Lower lobe of right lung (tissue), 2 donors: ENCODE results near the gene DBF4B. TPM values are rescaled to one million over a fixed set of nuclear protein-coding genes. Genes with fewer than 3 reads are reported as not detected.

Experiments
- ATAC-seq, 2 donors: fragments of 200-7000 bp; cut with Tn5 transposase; one replicate each; pipeline ENCODE4 v1.9.1; 2020 to 2022; ENCODE audit warnings: mild to moderate bottlenecking in 2 of 2, moderate library complexity in 2 of 2
- DNase-seq: peaks from one replicate; pipeline ENCODE4 v3.0.0-alpha.2; 2020
- H3K27ac ChIP-seq: fragments of 200-600 bp; one replicate; pipeline ENCODE4 v1.8.0; 2022
- H3K27me3 ChIP-seq: fragments of 200-600 bp; one replicate; pipeline ENCODE4 v1.8.0; 2022; ENCODE audit warnings: low read depth
- H3K36me3 ChIP-seq: fragments of 200-600 bp; one replicate; pipeline ENCODE4 v1.8.0; 2022; ENCODE audit warnings: mild to moderate bottlenecking
- H3K4me1 ChIP-seq: fragments of 200-600 bp; one replicate; pipeline ENCODE4 v1.8.0; 2022
- H3K4me3 ChIP-seq: fragments of 200-600 bp; one replicate; pipeline ENCODE4 v1.8.0; 2022; ENCODE audit warnings: mild to moderate bottlenecking
- H3K9me3 ChIP-seq: fragments of 200-600 bp; one replicate; pipeline ENCODE4 v1.8.0; 2022
- intact Hi-C: fragments of 100-400 bp; cut with DNase I; formaldehyde crosslinking; loops from one replicate; pipeline ENCODE4 v1.11.0; 2022
- total RNA-seq: library from RNA; stranded (reverse); fragmentation: NEBNext Ultra II Directional; extraction: Animal tissue kit (Norgen Biotek cat#: 25700); gene quantifications from one replicate; pipeline ENCODE4 v1.2.1, GENCODE V29; 2021
- TF ChIP-seq, protein P1 (sequence below): fragments of 200-600 bp; IDR thresholded peaks from one replicate; pipeline ENCODE4 v1.8.0; 2022; ENCODE audit warnings: antibody characterized with exemption, mild to moderate bottlenecking
- donor health status: DM: no; HTN: yes; CAD: no; lungs with severe emphysema.

DBF4B gene
- total RNA-seq, 1 donor from 2014 or later: 6.8 TPM

DNA sequence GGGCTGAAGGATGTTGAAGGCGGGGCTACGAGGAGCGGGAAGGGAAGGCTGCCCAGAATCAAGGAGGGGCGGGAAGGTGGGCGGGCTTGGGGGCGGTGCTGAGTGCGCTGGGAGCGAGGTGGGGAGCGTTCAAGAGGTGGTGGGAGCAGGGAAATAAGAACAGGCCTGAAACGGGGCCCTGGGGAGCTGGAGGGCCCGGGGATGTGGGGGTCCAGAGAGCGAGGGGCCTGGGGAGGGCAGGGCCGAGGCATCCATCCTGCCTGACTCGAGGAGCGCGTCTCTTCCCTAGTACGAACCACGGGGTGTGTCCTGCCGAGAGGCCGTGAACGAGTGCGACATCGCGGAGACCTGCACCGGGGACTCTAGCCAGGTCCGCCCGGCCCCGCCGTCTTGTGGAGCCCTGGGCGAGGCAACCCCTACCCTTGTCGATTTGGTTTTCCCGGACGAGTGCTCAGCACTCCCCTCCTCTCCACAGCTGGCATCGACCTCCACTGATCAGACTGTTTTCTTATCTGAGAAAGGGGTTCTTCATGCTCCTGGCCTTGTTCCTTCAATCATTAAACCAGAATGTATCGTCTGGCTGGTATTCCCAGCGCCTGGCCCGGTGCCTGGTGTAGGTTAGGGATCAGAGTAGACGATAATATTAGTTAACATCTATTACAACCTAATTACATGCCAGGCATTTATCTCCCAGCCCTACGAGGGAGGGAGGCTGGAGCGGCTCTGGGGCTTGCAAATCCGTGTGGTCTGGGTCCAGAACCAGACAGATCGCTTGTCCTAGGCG lies 67.6 kb downstream of the DBF4B start:
- H3K36me3 ChIP-seq: no peaks in the 10 kb centered on the region
- DNase-seq: peak; percentile 72
- TF ChIP-seq, protein P1, sequence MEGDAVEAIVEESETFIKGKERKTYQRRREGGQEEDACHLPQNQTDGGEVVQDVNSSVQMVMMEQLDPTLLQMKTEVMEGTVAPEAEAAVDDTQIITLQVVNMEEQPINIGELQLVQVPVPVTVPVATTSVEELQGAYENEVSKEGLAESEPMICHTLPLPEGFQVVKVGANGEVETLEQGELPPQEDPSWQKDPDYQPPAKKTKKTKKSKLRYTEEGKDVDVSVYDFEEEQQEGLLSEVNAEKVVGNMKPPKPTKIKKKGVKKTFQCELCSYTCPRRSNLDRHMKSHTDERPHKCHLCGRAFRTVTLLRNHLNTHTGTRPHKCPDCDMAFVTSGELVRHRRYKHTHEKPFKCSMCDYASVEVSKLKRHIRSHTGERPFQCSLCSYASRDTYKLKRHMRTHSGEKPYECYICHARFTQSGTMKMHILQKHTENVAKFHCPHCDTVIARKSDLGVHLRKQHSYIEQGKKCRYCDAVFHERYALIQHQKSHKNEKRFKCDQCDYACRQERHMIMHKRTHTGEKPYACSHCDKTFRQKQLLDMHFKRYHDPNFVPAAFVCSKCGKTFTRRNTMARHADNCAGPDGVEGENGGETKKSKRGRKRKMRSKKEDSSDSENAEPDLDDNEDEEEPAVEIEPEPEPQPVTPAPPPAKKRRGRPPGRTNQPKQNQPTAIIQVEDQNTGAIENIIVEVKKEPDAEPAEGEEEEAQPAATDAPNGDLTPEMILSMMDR: no peak
- peak overlapping the region; percentile 77 for H3K4me3 ChIP-seq
- H3K4me1 ChIP-seq: peaks cover 31% of the 10 kb centered on the region
- H3K27me3 ChIP-seq: peaks cover 36% of the 10 kb centered on the region
- ATAC-seq: peak; percentile 33 to 48
- no peak overlapping the region for H3K27ac ChIP-seq
- intact Hi-C loops: loop anchor here (5.0 kb wide), 1 partner anchor 91 kb away; no protein-coding TSS in a partner anchor
- no peaks in the 10 kb centered on the region for H3K9me3 ChIP-seq

DNA sequence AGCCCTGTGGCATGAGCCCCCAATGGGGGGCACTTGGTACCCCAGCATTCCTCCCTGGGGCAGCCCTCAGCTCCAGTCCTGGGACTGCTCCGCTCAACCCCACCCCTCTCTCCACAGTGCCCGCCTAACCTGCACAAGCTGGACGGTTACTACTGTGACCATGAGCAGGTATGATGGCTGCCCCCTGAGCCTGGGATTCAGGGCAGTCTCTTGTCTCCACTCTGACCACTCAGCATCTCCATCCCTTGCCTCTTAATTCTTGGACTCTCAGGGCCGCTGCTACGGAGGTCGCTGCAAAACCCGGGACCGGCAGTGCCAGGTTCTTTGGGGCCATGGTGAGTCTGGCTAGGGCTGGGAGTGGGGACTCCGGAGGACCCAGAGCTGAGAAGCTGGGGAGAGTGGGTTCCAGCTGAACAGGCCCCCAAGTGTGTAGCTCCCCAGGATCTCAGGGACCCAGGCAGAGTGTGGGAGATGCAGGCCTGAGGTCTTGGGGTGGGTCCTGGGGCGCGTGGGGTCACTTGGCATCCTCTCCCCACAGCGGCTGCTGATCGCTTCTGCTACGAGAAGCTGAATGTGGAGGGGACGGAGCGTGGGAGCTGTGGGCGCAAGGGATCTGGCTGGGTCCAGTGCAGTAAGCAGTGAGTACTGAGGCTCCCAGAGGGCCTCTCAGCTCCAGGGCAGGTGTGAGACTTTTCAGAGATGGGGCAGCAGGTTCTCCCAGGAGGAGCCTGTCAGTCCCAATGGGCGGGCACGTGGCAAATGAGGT lies 68.3 kb downstream of the DBF4B start:
- H3K27me3 ChIP-seq: peaks cover 30% of the 10 kb centered on the region
- intact Hi-C loops: loop anchor here (5.0 kb wide), 1 partner anchor 90 kb away; no protein-coding TSS in a partner anchor
- ATAC-seq: no peak

DNA sequence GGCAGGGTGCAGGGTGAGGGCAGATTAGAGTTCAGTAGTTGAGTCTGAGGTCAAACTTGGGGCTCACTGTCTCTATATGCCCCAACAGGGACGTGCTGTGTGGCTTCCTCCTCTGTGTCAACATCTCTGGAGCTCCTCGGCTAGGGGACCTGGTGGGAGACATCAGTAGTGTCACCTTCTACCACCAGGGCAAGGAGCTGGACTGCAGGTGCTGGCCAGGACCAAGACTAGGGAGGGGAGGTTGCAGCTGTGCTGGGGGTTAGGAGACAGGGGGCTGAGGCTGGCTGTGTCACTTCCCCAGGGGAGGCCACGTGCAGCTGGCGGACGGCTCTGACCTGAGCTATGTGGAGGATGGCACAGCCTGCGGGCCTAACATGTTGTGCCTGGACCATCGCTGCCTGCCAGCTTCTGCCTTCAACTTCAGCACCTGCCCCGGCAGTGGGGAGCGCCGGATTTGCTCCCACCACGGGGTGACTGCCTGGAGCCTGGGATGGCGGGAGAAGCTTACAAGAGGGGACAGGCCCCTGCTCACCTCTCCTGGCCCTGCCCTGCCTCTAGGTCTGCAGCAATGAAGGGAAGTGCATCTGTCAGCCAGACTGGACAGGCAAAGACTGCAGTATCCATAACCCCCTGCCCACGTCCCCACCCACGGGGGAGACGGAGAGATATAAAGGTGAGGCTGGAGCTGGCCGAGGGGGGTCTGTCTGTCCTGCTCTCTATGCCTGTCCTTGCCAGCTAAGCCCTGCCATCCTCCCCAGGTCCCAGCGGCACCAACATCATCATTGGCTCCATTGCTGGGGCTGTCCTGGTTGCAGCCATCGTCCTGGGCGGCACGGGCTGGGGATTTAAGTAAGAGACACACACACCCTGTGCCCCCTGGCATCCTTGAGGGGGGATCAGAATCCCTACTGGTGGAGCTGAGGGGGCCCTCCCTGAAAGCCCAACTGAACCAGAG lies 69.2 kb downstream of the DBF4B start:
- H3K27me3 ChIP-seq: peaks cover 23% of the 10 kb centered on the region
- DNase-seq: no peak

More for the DNA sequence above, 68.3 kb downstream of the DBF4B start:
- no peak overlapping the region for H3K27ac ChIP-seq
- peaks cover 39% of the 10 kb centered on the region for H3K4me1 ChIP-seq
- DNase-seq: no peak
- H3K36me3 ChIP-seq: no peaks in the 10 kb centered on the region
- no peaks in the 10 kb centered on the region for H3K9me3 ChIP-seq
- H3K4me3 ChIP-seq: no peak overlapping the region
- TF ChIP-seq, protein P1: no peak

GRCh38 chr17:44778656-44779210 lies 70.3 kb downstream of the DBF4B start:
- TF ChIP-seq, protein P1: no peak
- peaks cover 23% of the 10 kb centered on the region for H3K27me3 ChIP-seq
- peaks cover 44% of the 10 kb centered on the region for H3K4me1 ChIP-seq
- H3K36me3 ChIP-seq: no peaks in the 10 kb centered on the region
- intact Hi-C loops: loop anchor here (5.0 kb wide), 1 partner anchor 89 kb away; no protein-coding TSS in a partner anchor
- H3K9me3 ChIP-seq: no peaks in the 10 kb centered on the region
- ATAC-seq: no peak
- H3K27ac ChIP-seq: no peak overlapping the region
- DNase-seq: no peak
- H3K4me3 ChIP-seq: peak overlapping the region; percentile 48

More for the DNA sequence above, 69.2 kb downstream of the DBF4B start:
- intact Hi-C loops: loop anchor here (5.0 kb wide), 1 partner anchor 90 kb away; no protein-coding TSS in a partner anchor
- no peak overlapping the region for H3K4me3 ChIP-seq
- TF ChIP-seq, protein P1: no peak
- no peaks in the 10 kb centered on the region for H3K9me3 ChIP-seq
- H3K36me3 ChIP-seq: no peaks in the 10 kb centered on the region
- peaks cover 42% of the 10 kb centered on the region for H3K4me1 ChIP-seq
- no peak for ATAC-seq
- no peak overlapping the region for H3K27ac ChIP-seq
